ENCODE data around the gene CUL9.

DNA sequence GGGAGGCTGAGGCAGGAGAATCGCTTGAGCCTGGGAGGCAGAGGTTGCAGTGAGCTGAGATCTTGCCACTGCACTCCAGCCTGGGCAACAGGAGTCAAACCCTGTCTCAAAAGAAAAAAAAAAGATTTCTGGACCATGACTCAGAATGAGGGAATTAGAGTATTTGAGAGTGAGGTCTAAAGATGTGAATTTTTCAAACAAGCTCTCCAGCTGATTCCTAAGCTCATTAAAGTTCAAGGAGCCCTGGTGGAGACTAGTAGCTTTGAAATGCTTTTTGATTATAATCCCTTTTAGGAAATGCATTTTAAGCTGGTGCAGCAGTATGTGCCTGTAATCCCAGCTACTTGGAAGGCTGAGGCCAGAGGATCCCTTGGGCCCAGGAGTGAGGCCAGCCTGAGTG is 32.7 kb upstream of the CUL9 start:
- TF ChIP-seq, protein P1, sequence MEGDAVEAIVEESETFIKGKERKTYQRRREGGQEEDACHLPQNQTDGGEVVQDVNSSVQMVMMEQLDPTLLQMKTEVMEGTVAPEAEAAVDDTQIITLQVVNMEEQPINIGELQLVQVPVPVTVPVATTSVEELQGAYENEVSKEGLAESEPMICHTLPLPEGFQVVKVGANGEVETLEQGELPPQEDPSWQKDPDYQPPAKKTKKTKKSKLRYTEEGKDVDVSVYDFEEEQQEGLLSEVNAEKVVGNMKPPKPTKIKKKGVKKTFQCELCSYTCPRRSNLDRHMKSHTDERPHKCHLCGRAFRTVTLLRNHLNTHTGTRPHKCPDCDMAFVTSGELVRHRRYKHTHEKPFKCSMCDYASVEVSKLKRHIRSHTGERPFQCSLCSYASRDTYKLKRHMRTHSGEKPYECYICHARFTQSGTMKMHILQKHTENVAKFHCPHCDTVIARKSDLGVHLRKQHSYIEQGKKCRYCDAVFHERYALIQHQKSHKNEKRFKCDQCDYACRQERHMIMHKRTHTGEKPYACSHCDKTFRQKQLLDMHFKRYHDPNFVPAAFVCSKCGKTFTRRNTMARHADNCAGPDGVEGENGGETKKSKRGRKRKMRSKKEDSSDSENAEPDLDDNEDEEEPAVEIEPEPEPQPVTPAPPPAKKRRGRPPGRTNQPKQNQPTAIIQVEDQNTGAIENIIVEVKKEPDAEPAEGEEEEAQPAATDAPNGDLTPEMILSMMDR (IDR thresholded peaks at IDR 0.05; ENCODE audit: insufficient read depth, low read length), result no peak
- no peak for TF ChIP-seq POLR2AphosphoS5 (IDR thresholded peaks at IDR 0.05; ENCODE audit: low read depth)

All from HL-60 (cell line).